H9 (cell line): ENCODE results near the gene DHDDS. TPM values are rescaled to one million over a fixed set of nuclear protein-coding genes. Genes with fewer than 3 reads are reported as not detected.

Source experiments
- DNase-seq: peaks from one replicate; pipeline ENCODE4 v3.0.0-alpha.2; 2017
- H2AFZ ChIP-seq: one replicate; pipeline ENCODE4 v1.6.1; 2013; ENCODE audit warnings: mild to moderate bottlenecking, low read length, control low read depth, moderate library complexity
- H2AK5ac ChIP-seq: 2 replicates; pipeline ENCODE4 v1.6.1; 2013; ENCODE audit warnings: low read length, control low read depth, mixed read lengths; ENCODE audit not compliant: insufficient read length
- H2BK120ac ChIP-seq: one replicate; pipeline ENCODE4 v1.6.1; 2013; ENCODE audit warnings: low read depth, mild to moderate bottlenecking, low read length, control low read depth, inconsistent platforms; ENCODE audit not compliant: poor library complexity, severe bottlenecking
- H2BK12ac ChIP-seq: 2 replicates; pipeline ENCODE4 v1.6.1; 2013; ENCODE audit warnings: low read length, control low read depth, mixed read lengths, low read depth; ENCODE audit not compliant: insufficient read length
- H2BK15ac ChIP-seq: 2 replicates; pipeline ENCODE4 v1.6.1; 2013; ENCODE audit warnings: low read depth, low read length, control low read depth
- H2BK20ac ChIP-seq: one replicate; pipeline ENCODE4 v1.6.1; 2013; ENCODE audit warnings: low read depth, mild to moderate bottlenecking, low read length, control low read depth, inconsistent platforms; ENCODE audit not compliant: poor library complexity, severe bottlenecking
- H2BK5ac ChIP-seq: 2 replicates; pipeline ENCODE4 v1.6.1; 2013; ENCODE audit warnings: low read length, control low read depth, mixed read lengths; ENCODE audit not compliant: insufficient read length
- H3K14ac ChIP-seq: 2 replicates; pipeline ENCODE4 v1.6.1; 2013; ENCODE audit warnings: low read length, control low read depth; ENCODE audit not compliant: insufficient read depth
- H3K18ac ChIP-seq: 2 replicates; pipeline ENCODE4 v1.6.1; 2013; ENCODE audit warnings: low read depth, mild to moderate bottlenecking, mixed read lengths, low read length, control low read depth; ENCODE audit not compliant: insufficient read length
- H3K23ac ChIP-seq: 2 replicates; pipeline ENCODE4 v1.6.1; 2013; ENCODE audit warnings: low read length, control low read depth, mixed read lengths, low read depth; ENCODE audit not compliant: insufficient read length
- H3K23me2 ChIP-seq: 2 replicates; pipeline ENCODE4 v1.6.1; 2013; ENCODE audit warnings: low read depth, mild to moderate bottlenecking, mixed read lengths, low read length, control low read depth; ENCODE audit not compliant: insufficient read length, poor library complexity, severe bottlenecking
- H3K27ac ChIP-seq: 2 replicates; pipeline ENCODE4 v1.5.1; 2013; ENCODE audit warnings: low read length, control low read depth, mixed read lengths, low read depth; ENCODE audit not compliant: insufficient read length
- H3K27me3 ChIP-seq: 2 replicates; pipeline ENCODE4 v1.6.1; 2013; ENCODE audit warnings: low read length, control low read depth, inconsistent platforms; ENCODE audit not compliant: insufficient read depth
- H3K4ac ChIP-seq: 2 replicates; pipeline ENCODE4 v1.6.1; 2013; ENCODE audit warnings: low read depth, mild to moderate bottlenecking, control low read depth, inconsistent platforms, low read length, moderate library complexity
- H3K4me1 ChIP-seq: 2 replicates; pipeline ENCODE4 v1.6.1; 2013; ENCODE audit warnings: low read length, control low read depth, inconsistent platforms; ENCODE audit not compliant: insufficient read depth
- H3K4me2 ChIP-seq: 2 replicates; pipeline ENCODE4 v1.6.1; 2013; ENCODE audit warnings: low read length, control low read depth, mixed read lengths; ENCODE audit not compliant: insufficient read length, insufficient read depth
- H3K56ac ChIP-seq: 2 replicates; pipeline ENCODE4 v1.6.1; 2013; ENCODE audit warnings: low read depth, mild to moderate bottlenecking, mixed read lengths, low read length, control low read depth; ENCODE audit not compliant: insufficient read length
- H3K79me1 ChIP-seq: 2 replicates; pipeline ENCODE4 v1.6.1; 2013; ENCODE audit warnings: low read depth, mild to moderate bottlenecking, moderate library complexity, low read length, control low read depth, inconsistent platforms; ENCODE audit not compliant: insufficient read depth, poor library complexity, severe bottlenecking
- H3K79me2 ChIP-seq: 2 replicates; pipeline ENCODE4 v1.6.1; 2013; ENCODE audit warnings: low read length, control low read depth, inconsistent platforms; ENCODE audit not compliant: insufficient read depth
- H3K9ac ChIP-seq: 2 replicates; pipeline ENCODE4 v1.6.1; 2013; ENCODE audit warnings: low read length, control low read depth, mixed read lengths; ENCODE audit not compliant: insufficient read length; ENCODE audit errors: extremely low read depth
- H3K9me3 ChIP-seq: one replicate; pipeline ENCODE4 v1.6.1; 2013; ENCODE audit warnings: low read depth, low read length, inconsistent platforms; ENCODE audit not compliant: control insufficient read depth
- H3T11ph ChIP-seq: one replicate; pipeline ENCODE4 v1.6.1; 2013; ENCODE audit warnings: mild to moderate bottlenecking, low read length, control low read depth, inconsistent platforms
- H4K20me1 ChIP-seq: one replicate; pipeline ENCODE4 v1.6.1; 2013; ENCODE audit not compliant: control insufficient read depth, insufficient read length, insufficient read depth
- H4K5ac ChIP-seq: 2 replicates; pipeline ENCODE4 v1.6.1; 2013; ENCODE audit warnings: low read depth, mild to moderate bottlenecking, mixed read lengths, low read length, control low read depth; ENCODE audit not compliant: insufficient read length
- H4K8ac ChIP-seq: replicated peaks from 2 replicates; pipeline ENCODE4 v1.6.1; 2013; ENCODE audit warnings: low read length, control low read depth, mixed read lengths, low read depth; ENCODE audit not compliant: insufficient read length
- H4K91ac ChIP-seq: 2 replicates; pipeline ENCODE4 v1.6.1; 2013; ENCODE audit warnings: low read depth, mild to moderate bottlenecking, moderate library complexity, mixed read lengths, low read length, control low read depth; ENCODE audit not compliant: insufficient read length
- H3K27ac Mint-ChIP-seq, 3 experiments: 2 replicates in 2 of 3; 3 replicates in 1 of 3; pipeline ENCODE4 v1.8.0; 2020 to 2021; ENCODE audit warnings: mixed read lengths in 3 of 3, mild to moderate bottlenecking in 1 of 3, moderate library complexity in 1 of 3
- H3K27me3 Mint-ChIP-seq: 2 replicates; pipeline ENCODE4 v1.8.0; 2021; ENCODE audit warnings: low read depth, mild to moderate bottlenecking, moderate library complexity, mixed read lengths
- H3K36me3 Mint-ChIP-seq, 3 experiments: 2 replicates in 2 of 3; 3 replicates in 1 of 3; pipeline ENCODE4 v1.8.0; 2020 to 2021; ENCODE audit warnings: low read depth in 3 of 3, mixed read lengths in 3 of 3; ENCODE audit not compliant: insufficient read depth in 1 of 3
- H3K4me1 Mint-ChIP-seq, 2 experiments: 2 replicates each; pipeline ENCODE4 v1.8.0; 2020; ENCODE audit warnings: mixed read lengths in 2 of 2
- H3K4me3 Mint-ChIP-seq, 2 experiments: 2 replicates in 1 of 2; 3 replicates in 1 of 2; pipeline ENCODE4 v1.8.0; 2020 to 2021; ENCODE audit warnings: mild to moderate bottlenecking in 2 of 2, mixed read lengths in 2 of 2, moderate library complexity in 1 of 2
- H3K9me3 Mint-ChIP-seq, 2 experiments: 2 replicates in 1 of 2; 3 replicates in 1 of 2; pipeline ENCODE4 v1.8.0; 2020; ENCODE audit warnings: mild to moderate bottlenecking in 2 of 2, mixed read lengths in 2 of 2, moderate library complexity in 1 of 2
- WGBS: extraction: QIAGEN DNeasy Blood & Tissue Kit; methylation state at CpG from one replicate; pipeline ENCODE4 v1.1.7; 2013; ENCODE audit warnings: missing lambda C conversion rate, low lambda C conversion rate, mixed read lengths; ENCODE audit not compliant: insufficient read length; ENCODE audit errors: extremely low coverage; 5-methylcytosine and 5-hydroxymethylcytosine counted together
- total RNA-seq: library from RNA; stranded (reverse); gene quantifications from 2 replicates; pipeline ENCODE4 v1.2.1, GENCODE V29; 2021
- TF ChIP-seq, protein P1 (sequence below): fragments of 200-600 bp; sonication (generic); conservative IDR thresholded peaks from 3 replicates; pipeline ENCODE4 v1.8.0; 2021; ENCODE audit warnings: antibody characterized with exemption, mild to moderate bottlenecking

Gene DHDDS
- total RNA-seq, 1 experiment from 2014 or later, result 61.2 TPM

DNA sequence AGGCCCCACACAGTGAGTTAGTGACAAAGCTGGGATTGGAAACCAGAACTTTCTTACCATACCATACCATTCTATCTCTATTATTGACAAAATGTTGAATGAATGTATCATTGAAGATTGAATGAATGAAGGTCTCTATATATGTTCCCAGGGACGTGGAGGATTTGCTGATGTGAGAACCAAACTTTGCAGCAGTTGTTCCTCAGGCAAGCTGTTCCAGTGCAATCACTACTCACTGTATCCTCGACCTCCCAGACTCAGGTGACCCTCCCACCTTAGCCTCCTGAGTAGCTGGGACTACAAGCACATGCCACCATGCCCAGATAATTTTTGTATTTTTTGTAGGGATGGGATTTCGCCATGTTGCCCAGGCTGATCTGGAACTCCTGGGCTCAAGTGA is 33.1 kb upstream of the DHDDS start:
- TF ChIP-seq, protein P1, sequence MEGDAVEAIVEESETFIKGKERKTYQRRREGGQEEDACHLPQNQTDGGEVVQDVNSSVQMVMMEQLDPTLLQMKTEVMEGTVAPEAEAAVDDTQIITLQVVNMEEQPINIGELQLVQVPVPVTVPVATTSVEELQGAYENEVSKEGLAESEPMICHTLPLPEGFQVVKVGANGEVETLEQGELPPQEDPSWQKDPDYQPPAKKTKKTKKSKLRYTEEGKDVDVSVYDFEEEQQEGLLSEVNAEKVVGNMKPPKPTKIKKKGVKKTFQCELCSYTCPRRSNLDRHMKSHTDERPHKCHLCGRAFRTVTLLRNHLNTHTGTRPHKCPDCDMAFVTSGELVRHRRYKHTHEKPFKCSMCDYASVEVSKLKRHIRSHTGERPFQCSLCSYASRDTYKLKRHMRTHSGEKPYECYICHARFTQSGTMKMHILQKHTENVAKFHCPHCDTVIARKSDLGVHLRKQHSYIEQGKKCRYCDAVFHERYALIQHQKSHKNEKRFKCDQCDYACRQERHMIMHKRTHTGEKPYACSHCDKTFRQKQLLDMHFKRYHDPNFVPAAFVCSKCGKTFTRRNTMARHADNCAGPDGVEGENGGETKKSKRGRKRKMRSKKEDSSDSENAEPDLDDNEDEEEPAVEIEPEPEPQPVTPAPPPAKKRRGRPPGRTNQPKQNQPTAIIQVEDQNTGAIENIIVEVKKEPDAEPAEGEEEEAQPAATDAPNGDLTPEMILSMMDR, result no peak
- Histone ChIP-seq H2BK15ac (no peak overlapping the region), H4K5ac (no peak overlapping the region), H3K14ac (no peak overlapping the region), H3K4me2 (no peak overlapping the region), H2BK12ac (no peak overlapping the region), H3K27ac (no peak overlapping the region), H3T11ph (no peak overlapping the region), H4K20me1 (no peaks in the 10 kb centered on the region), H2AK5ac (no peak overlapping the region), H3K23me2 (no peaks in the 10 kb centered on the region), H3K9me3 (no peaks in the 10 kb centered on the region), H2BK20ac (no peak overlapping the region), H3K27me3 (no peaks in the 10 kb centered on the region), H4K91ac (no peak overlapping the region), H3K9ac (no peak overlapping the region), H2AFZ (no peak overlapping the region), H3K79me2 (no peaks in the 10 kb centered on the region), H3K79me1 (no peaks in the 10 kb centered on the region), H3K4ac (no peak overlapping the region), H3K4me1 (no peaks in the 10 kb centered on the region), H3K56ac (no peak overlapping the region), H2BK5ac (no peak overlapping the region), H2BK120ac (no peak overlapping the region), H3K23ac (no peak overlapping the region), H3K18ac (no peak overlapping the region), H4K8ac (no peak overlapping the region)
- Mint-ChIP-seq H3K4me3 (no peak overlapping the region), H3K4me1 (peaks cover 0 to 4% of the 10 kb centered on the region in 2 experiments; a peak in 1 of 4 replicates), H3K36me3 (no peaks in the 10 kb centered on the region), H3K27ac (no peak overlapping the region), H3K9me3 (no peaks in the 10 kb centered on the region), H3K27me3 (no peaks in the 10 kb centered on the region)
- DNase-seq, result no peak
- WGBS, result no CpG with 5 or more reads among the region's 3 CpGs
